Tibial nerve (tissue), 4 donors: Measurements from ENCODE around the gene CACNA1A. TPM values are rescaled to one million over a fixed set of nuclear protein-coding genes. Genes with fewer than 3 reads are reported as not detected.

Experiments used
- DNase-seq, 2 donors: peaks; one replicate each; pipeline ENCODE4 v3.0.0-alpha.2; 2019; ENCODE audit warnings: low spot score in 2 of 2
- H3K27ac ChIP-seq, 4 donors: fragments of 200-600 bp; sonication (generic) in 3 of 4; one replicate each; pipeline ENCODE4 v1.5.1; 2017 to 2019; ENCODE audit warnings: mild to moderate bottlenecking in 1 of 4
- H3K27me3 ChIP-seq, 2 donors: fragments of 200-600 bp; sonication (generic) in 1 of 2; one replicate each; pipeline versions ENCODE4 v1.5.1 to v1.6.0; 2017 to 2019
- H3K36me3 ChIP-seq, 3 donors: fragments of 200-600 bp; sonication (generic); one replicate each; pipeline ENCODE4 v1.5.1; 2018 to 2019
- H3K4me1 ChIP-seq, 4 donors: fragments of 200-600 bp; sonication (generic) in 3 of 4; one replicate each; pipeline ENCODE4 v1.5.1; 2017 to 2019
- H3K4me3 ChIP-seq, 4 donors: fragments of 200-600 bp; sonication (generic) in 3 of 4; one replicate each; pipeline ENCODE4 v1.5.1; 2017 to 2019; ENCODE audit warnings: mild to moderate bottlenecking in 1 of 4, moderate library complexity in 1 of 4
- H3K9me3 ChIP-seq, 4 donors: fragments of 200-600 bp; sonication (generic) in 3 of 4; one replicate each; pipeline ENCODE4 v1.5.1; 2017 to 2019
- EP300 ChIP-seq, 2 donors: sonication (generic); formaldehyde crosslinking; IDR thresholded peaks; one replicate each; pipeline ENCODE4 v1.6.1; 2017; ENCODE audit warnings: antibody characterized with exemption in 2 of 2, mild to moderate bottlenecking in 1 of 2
- POLR2A ChIP-seq, 2 donors: fragments of 450-650 bp; IDR thresholded peaks; one replicate each; pipeline ENCODE4 v1.6.1; 2017; ENCODE audit warnings: antibody characterized with exemption in 2 of 2, mild to moderate bottlenecking in 2 of 2, moderate library complexity in 2 of 2
- WGBS, 2 donors: methylation state at CpG; one replicate each; pipeline ENCODE4 v1.1.5; 2018; 5-methylcytosine and 5-hydroxymethylcytosine counted together
- total RNA-seq, 4 donors: library from RNA; depleted of rRNA; stranded (reverse); fragments of >200 nt; gene quantifications; one replicate each; pipeline ENCODE4 v1.1.0, GENCODE V29; 2016
- TF ChIP-seq, protein P1 (sequence below), 5 experiments: fragments of 200-600 bp in 3 of 5; fragments of 450-650 bp in 2 of 5; sonication (generic) in 3 of 5; IDR thresholded peaks; one replicate each; pipeline ENCODE4 v1.5.1; 2016 to 2019; ENCODE audit warnings: antibody characterized with exemption in 5 of 5, mild to moderate bottlenecking in 3 of 5, moderate library complexity in 2 of 5

The CACNA1A gene
- total RNA-seq, 4 donors from 2014 or later, result 4.0 to 10.2 (median 9.3) TPM

DNA sequence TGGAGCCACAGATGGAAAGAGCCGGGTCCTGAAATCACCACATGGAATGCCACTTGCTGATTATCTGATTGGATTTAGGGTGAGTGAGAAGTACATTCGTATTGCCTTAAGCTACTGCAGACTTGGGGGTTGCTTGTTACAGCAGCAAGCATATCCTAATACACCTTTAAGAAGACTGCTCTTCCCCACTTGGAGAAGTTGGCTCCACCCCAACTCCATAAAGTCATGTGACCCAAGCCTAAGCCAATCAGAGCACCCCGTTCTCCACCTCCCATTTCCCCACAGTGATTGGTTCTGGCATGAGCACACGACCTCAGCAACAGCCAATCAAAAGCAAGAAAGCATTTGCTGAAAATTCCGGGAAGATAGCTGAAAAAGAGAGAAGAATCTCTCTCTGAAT, 23.1 kb downstream of the CACNA1A start:
- Histone ChIP-seq H3K27me3 (no peaks in the 10 kb centered on the region), H3K27ac (no peak overlapping the region), H3K9me3 (peaks cover 0 to 14% (median 0%) of the 10 kb centered on the region in 4 donors), H3K4me1 (no peaks in the 10 kb centered on the region), H3K4me3 (no peak overlapping the region), H3K36me3 (no peaks in the 10 kb centered on the region)
- no peak for DNase-seq
- TF ChIP-seq POLR2A (IDR thresholded peaks at IDR 0.05) (no peak), EP300 (IDR thresholded peaks at IDR 0.05) (no peak)
- TF ChIP-seq, protein P1, sequence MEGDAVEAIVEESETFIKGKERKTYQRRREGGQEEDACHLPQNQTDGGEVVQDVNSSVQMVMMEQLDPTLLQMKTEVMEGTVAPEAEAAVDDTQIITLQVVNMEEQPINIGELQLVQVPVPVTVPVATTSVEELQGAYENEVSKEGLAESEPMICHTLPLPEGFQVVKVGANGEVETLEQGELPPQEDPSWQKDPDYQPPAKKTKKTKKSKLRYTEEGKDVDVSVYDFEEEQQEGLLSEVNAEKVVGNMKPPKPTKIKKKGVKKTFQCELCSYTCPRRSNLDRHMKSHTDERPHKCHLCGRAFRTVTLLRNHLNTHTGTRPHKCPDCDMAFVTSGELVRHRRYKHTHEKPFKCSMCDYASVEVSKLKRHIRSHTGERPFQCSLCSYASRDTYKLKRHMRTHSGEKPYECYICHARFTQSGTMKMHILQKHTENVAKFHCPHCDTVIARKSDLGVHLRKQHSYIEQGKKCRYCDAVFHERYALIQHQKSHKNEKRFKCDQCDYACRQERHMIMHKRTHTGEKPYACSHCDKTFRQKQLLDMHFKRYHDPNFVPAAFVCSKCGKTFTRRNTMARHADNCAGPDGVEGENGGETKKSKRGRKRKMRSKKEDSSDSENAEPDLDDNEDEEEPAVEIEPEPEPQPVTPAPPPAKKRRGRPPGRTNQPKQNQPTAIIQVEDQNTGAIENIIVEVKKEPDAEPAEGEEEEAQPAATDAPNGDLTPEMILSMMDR (IDR thresholded peaks at IDR 0.05), result no peak
- WGBS, 2 donors, result 80 to 81% methylated on average over 5 of the region's 5 CpGs

DNA sequence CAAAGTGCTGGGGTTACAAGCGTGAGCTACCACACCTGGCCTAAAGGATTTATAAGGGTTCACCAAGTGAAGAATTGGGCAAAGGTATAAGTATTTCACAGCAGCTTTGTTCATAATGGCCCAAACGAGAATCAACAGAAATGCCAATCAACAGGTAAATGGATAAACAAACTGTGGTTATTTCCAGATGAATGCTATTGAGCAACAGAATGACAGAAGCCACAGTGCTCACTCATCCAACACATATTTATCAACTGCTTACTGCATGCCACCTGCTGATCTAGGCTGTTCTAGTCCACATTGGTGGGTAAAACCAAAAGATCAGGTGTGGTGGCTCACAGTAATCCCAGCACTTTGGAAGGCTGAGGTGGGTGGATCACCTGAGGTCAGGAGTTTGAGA, 27.7 kb downstream of the CACNA1A start:
- Histone ChIP-seq H3K9me3 (peaks cover 0 to 51% (median 0%) of the 10 kb centered on the region in 4 donors), H3K4me3 (no peak overlapping the region), H3K27ac (no peak overlapping the region), H3K4me1 (no peaks in the 10 kb centered on the region), H3K36me3 (no peaks in the 10 kb centered on the region), H3K27me3 (no peaks in the 10 kb centered on the region)
- DNase-seq, result no peak
- WGBS, 2 donors, result 87 to 91% methylated on average over 2 of the region's 2 CpGs
- TF ChIP-seq, protein P1 (IDR thresholded peaks at IDR 0.05), result no peak
- TF ChIP-seq EP300 (IDR thresholded peaks at IDR 0.05), result no peak
- TF ChIP-seq POLR2A (IDR thresholded peaks at IDR 0.05), result no peak

DNA sequence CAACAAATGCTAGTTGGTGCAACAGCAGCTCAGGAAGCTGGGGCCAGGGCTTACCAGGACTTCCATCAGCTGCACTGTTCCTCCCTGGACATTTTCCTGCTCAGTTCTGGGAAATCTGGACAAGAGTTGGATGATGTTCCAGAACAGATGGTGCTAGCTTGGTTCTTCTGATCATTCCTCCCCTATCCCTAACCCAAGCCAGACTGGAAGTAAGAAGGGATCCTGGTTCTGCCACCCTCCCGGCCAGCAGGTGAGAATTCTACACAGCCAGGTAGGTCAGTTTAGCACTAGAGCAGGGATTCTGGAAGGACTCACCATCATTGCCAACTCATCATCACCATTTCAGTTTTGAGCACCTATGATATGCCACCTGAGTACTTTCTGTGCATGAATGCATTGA, 30.2 kb downstream of the CACNA1A start:
- TF ChIP-seq EP300 (IDR thresholded peaks at IDR 0.05) (no peak), POLR2A (IDR thresholded peaks at IDR 0.05) (no peak)
- TF ChIP-seq, protein P1 (IDR thresholded peaks at IDR 0.05), result no peak
- H3K4me1 ChIP-seq, result no peaks in the 10 kb centered on the region
- WGBS, 2 donors, result 56 to 69% methylated on average over 1 of the region's 1 CpG

GRCh38 chr19:13475044-13475443, 31.2 kb downstream of the CACNA1A start:
- H3K27me3 ChIP-seq, result no peaks in the 10 kb centered on the region
- no peak overlapping the region for H3K4me3 ChIP-seq
- peaks cover 0 to 43% (median 0%) of the 10 kb centered on the region in 4 donors for H3K9me3 ChIP-seq
- no peak for DNase-seq
- TF ChIP-seq, protein P1 (IDR thresholded peaks at IDR 0.05), result no peak
- no peak for TF ChIP-seq POLR2A (IDR thresholded peaks at IDR 0.05)
- no peak for TF ChIP-seq EP300 (IDR thresholded peaks at IDR 0.05)
- H3K27ac ChIP-seq, result no peak overlapping the region
- H3K36me3 ChIP-seq, result no peaks in the 10 kb centered on the region
- H3K4me1 ChIP-seq, result no peaks in the 10 kb centered on the region

More for the DNA sequence above, 30.2 kb downstream of the CACNA1A start:
- no peak for DNase-seq
- Histone ChIP-seq H3K36me3 (no peaks in the 10 kb centered on the region), H3K9me3 (peaks cover 0 to 43% (median 0%) of the 10 kb centered on the region in 4 donors), H3K4me3 (no peak overlapping the region), H3K27me3 (no peaks in the 10 kb centered on the region), H3K27ac (no peak overlapping the region)

- no peak overlapping the region for H3K4me3 ChIP-seq
- WGBS, 2 donors, result 78 to 79% methylated on average over 5 of the region's 5 CpGs
- H3K4me1 ChIP-seq, result no peaks in the 10 kb centered on the region
- no peak for DNase-seq
- TF ChIP-seq, protein P1 (IDR thresholded peaks at IDR 0.05), result no peak
- no peak for TF ChIP-seq POLR2A (IDR thresholded peaks at IDR 0.05)
- no peak for TF ChIP-seq EP300 (IDR thresholded peaks at IDR 0.05)
- H3K9me3 ChIP-seq, result no peaks in the 10 kb centered on the region
- no peak overlapping the region for H3K27ac ChIP-seq
- peaks cover 0 to 3% of the 10 kb centered on the region in 2 donors for H3K27me3 ChIP-seq
- no peaks in the 10 kb centered on the region for H3K36me3 ChIP-seq
These were observed 39.6 kb downstream of the CACNA1A start for GRCh38 chr19:13466697-13467096.
